DND-41 (cell line): ENCODE data around the gene COMMD10.

Experiments
- EZH2 ChIP-seq: IDR thresholded peaks from 3 replicates; pipeline ENCODE4 v1.6.1; 2012; ENCODE audit warnings: borderline replicate concordance, low read depth, mild to moderate bottlenecking, moderate library complexity, low read length, inconsistent platforms; ENCODE audit not compliant: severe bottlenecking
- TF ChIP-seq, protein P1 (sequence below): IDR thresholded peaks from 2 replicates; pipeline ENCODE4 v1.5.1; 2012; ENCODE audit warnings: borderline replicate concordance, low read length, moderate library complexity, mild to moderate bottlenecking; ENCODE audit not compliant: poor library complexity, severe bottlenecking; ENCODE audit errors: extremely low read depth

DNA sequence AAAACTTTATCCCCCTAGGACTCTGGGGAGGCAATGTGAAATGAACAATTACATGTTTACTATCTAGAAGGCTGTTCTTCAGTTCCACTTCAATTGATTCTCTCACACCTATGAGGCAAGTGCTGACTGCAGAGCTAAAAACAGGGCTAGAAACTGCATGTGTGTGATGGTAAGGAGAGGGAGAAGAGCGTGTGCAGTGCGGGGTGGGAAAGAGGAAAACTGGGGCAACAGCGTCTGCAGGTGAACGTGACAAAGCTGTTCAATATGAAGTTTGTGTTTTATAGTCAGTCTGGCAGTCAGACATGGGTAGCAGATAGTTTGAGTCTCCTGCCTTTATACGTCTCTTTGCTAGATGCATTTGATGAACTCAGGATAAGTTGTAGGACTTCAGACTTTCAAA is 6.6 kb upstream of the COMMD10 start:
- TF ChIP-seq, protein P1, sequence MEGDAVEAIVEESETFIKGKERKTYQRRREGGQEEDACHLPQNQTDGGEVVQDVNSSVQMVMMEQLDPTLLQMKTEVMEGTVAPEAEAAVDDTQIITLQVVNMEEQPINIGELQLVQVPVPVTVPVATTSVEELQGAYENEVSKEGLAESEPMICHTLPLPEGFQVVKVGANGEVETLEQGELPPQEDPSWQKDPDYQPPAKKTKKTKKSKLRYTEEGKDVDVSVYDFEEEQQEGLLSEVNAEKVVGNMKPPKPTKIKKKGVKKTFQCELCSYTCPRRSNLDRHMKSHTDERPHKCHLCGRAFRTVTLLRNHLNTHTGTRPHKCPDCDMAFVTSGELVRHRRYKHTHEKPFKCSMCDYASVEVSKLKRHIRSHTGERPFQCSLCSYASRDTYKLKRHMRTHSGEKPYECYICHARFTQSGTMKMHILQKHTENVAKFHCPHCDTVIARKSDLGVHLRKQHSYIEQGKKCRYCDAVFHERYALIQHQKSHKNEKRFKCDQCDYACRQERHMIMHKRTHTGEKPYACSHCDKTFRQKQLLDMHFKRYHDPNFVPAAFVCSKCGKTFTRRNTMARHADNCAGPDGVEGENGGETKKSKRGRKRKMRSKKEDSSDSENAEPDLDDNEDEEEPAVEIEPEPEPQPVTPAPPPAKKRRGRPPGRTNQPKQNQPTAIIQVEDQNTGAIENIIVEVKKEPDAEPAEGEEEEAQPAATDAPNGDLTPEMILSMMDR = no peak
- no peak for TF ChIP-seq EZH2
